Measurements from ENCODE around the gene HIC1.

The HIC1 gene

DNA sequence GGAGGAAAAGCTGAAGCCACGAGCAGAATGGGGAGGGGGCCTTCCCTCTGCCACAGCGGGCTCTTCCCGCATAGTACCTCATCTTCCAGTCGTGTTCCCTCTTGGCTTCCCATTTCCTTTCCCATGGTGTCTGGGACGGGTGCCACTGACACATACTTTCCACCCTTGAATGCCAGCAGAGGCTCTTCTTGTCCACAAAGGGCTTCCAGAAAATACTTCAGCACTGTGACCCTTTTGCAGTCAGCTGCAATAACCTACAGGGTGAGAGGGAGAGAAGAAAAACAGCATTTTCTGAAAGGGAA, 30.7 kb downstream of the HIC1 start:
- H3K27ac ChIP-seq: no peak overlapping the region
- TF ChIP-seq ZFX (IDR thresholded peaks at IDR 0.05): no peak
- TF ChIP-seq, protein P1, sequence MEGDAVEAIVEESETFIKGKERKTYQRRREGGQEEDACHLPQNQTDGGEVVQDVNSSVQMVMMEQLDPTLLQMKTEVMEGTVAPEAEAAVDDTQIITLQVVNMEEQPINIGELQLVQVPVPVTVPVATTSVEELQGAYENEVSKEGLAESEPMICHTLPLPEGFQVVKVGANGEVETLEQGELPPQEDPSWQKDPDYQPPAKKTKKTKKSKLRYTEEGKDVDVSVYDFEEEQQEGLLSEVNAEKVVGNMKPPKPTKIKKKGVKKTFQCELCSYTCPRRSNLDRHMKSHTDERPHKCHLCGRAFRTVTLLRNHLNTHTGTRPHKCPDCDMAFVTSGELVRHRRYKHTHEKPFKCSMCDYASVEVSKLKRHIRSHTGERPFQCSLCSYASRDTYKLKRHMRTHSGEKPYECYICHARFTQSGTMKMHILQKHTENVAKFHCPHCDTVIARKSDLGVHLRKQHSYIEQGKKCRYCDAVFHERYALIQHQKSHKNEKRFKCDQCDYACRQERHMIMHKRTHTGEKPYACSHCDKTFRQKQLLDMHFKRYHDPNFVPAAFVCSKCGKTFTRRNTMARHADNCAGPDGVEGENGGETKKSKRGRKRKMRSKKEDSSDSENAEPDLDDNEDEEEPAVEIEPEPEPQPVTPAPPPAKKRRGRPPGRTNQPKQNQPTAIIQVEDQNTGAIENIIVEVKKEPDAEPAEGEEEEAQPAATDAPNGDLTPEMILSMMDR (conservative IDR thresholded peaks at IDR 0.05): no peak

DNA sequence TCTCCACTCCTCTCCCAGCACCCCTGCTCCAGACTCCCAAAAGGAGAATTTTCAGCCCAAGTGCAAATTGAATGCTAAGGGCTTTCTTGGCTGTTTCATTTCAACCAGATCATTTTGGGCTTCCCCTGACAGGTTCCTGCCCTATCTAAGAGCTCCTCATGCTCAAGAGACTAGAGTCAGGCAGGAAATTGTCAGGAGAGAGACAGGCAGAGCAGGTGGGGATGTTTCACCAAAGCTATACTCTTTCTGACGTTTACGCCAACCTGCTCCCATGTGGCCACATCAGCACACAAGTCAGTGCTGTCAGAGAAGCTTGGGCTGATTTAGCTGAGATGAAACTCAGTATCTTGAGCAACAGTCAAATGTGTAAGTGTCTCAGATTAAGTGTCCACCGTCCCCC, 31.4 kb downstream of the HIC1 start:
- no peak for TF ChIP-seq ZFX (IDR thresholded peaks at IDR 0.05)
- TF ChIP-seq, protein P1 (conservative IDR thresholded peaks at IDR 0.05): no peak
- no peak overlapping the region for H3K27ac ChIP-seq

DNA sequence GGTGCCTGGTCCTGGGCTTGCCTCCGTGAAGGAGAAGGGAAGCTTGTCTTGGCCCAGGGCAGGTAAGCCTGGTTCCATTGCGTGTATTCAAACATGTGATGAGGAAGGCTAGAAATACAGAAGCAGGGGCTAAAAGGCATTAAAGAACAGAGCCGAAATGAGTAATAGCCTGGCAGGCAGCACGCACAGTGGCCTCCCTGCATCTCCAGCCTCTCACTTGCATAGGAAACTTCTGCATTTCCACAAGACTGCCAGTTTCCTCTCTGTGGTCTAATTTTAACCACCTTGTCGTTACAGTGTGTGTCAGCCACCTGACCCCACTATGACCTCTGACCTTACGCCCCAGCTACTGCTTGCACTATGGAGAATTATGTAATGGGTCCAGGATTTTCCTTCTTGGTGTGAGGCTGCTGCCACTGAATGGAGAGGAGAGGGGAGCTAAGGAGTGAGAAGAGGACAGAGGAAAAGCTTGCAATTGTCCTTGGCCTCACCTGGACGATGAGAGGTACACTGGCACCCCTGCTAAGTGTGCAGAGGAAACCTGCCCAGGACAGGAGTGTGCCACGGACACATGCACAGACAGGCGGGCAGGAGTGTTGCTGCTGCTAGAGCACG, 32.8 kb downstream of the HIC1 start:
- TF ChIP-seq, protein P1 (conservative IDR thresholded peaks at IDR 0.05): no peak
- TF ChIP-seq ZFX (IDR thresholded peaks at IDR 0.05): no peak
- no peak overlapping the region for H3K27ac ChIP-seq

DNA sequence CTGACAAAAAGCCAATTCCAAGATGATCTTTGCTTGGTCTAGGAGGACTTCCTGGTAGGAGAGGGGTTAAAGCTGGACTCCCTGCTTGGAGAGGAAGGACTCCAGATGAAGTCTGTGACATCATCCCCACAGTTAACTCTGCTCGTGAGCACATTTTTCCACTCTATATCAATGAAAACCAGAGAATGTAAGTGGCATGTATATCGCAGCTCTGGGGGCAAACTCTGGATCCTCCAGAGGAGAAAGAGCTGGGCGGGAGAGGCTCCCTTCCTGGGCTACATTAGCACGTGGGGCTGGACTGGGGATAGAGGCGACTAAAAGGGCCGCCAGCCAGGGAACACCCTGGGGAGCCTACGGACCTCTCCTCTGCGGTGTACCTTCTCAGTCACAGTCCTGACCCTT, 34.1 kb downstream of the HIC1 start:
- no peak overlapping the region for H3K27ac ChIP-seq
- no peak for TF ChIP-seq ZFX (IDR thresholded peaks at IDR 0.05)
- TF ChIP-seq, protein P1 (conservative IDR thresholded peaks at IDR 0.05): no peak

DNA sequence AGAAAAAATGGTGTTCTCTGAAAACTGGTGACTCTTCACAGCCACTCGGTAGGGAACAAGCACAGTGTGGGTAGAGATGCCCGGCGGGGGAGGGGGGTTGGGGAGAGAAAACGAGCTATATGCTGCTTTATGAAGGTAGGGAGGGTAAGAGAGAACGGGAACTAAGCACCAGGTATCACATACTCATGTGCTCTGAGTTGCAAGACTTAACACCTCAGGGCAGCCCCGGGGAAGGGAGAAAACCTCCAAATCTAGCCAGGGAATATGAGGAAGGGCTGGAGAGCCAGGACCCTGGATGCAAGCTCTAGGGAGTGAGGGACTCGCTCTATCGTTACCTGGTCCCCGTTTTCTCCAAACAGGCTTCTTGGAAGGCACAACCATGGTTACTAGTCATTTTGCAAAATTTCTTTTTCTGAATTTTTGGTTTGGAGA, 35.3 kb downstream of the HIC1 start:
- no peak overlapping the region for H3K27ac ChIP-seq
- TF ChIP-seq, protein P1 (conservative IDR thresholded peaks at IDR 0.05): no peak
- no peak for TF ChIP-seq ZFX (IDR thresholded peaks at IDR 0.05)

DNA sequence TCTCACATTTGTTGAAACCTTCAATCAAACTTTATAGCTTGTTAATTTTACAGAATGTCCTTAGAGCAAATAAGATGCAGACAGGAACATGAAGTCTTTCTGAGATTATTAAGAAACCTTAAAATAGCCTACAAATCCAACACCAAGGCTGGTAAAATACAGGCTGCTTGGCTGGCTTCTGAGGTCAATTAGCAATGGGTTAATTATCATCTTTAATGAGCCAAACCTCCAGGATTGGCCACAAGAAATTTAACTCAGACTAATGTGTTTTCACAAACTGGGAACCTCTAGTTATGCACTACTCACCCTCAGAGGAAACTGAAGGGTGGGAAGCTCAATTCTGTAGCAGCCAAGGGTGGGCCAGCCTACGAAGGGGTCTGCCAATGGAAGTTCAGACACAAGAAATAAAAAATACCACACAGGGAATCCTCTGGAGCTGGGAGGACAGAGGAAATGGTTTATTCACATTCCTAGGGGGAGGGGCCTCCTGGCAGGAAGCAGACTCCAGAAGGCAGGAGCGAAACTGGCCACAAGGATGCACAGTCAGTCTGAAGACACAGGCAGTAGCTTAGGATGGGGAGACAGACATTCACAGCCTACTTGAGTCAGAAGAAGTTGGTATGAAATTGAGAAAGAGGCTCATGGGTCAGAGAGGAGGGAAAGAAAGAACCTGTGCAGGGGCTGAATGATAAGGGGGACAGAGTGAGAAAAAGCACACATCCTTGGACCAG, 36.1 kb downstream of the HIC1 start:
- H3K27ac ChIP-seq: no peak overlapping the region
- no peak for TF ChIP-seq ZFX (IDR thresholded peaks at IDR 0.05)
- TF ChIP-seq, protein P1 (conservative IDR thresholded peaks at IDR 0.05): no peak; the same call in 1 of the 2 replicates

DNA sequence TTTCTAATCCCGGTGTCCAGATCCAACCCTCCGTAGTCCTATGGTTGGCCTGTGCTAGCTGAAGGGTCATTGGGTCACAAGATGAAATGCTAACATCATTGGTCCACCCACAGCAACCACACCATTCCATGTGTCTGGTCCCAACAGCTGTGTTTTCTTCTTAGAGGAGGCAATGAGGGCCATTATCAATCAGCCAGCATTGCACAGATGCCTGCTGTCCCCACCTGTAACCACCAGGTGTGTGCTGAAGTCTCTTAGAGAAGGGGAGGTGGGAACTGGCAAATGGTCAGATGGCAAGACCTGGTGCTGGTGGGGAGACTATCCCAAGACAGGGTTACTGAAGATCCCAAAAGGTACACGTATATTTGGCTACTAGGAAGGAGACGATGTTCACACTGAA, 37.4 kb downstream of the HIC1 start:
- TF ChIP-seq, protein P1 (conservative IDR thresholded peaks at IDR 0.05): no peak
- no peak for TF ChIP-seq ZFX (IDR thresholded peaks at IDR 0.05)
- H3K27ac ChIP-seq: no peak overlapping the region
